ENCODE results near the gene DDX18. TPM values are rescaled to one million over a fixed set of nuclear protein-coding genes. Genes with fewer than 3 reads are reported as not detected.

The DDX18 gene
- total RNA-seq, 1 experiment from 2014 or later, result 107 TPM

DNA sequence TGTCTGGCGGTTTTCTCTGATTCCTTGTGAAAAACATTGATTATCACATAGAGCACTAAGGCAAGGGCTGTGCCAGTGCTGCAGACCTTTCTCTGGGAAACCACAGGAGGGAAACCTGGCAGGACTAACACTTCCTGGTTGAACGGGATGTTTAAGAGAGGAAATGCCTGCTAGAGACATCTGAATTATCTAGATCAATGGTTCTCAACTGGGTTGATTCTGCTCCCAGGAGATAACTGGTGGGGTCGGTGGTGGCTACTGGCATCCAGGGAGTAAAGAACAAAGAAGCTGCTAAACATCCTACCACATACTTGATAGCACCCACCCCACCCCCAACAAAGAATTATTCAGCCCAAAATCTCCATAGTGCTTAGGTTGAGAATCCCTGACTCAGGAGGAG is 37.5 kb downstream of the DDX18 start:
- H3K4me3 Mint-ChIP-seq, result no peak overlapping the region
- DNase-seq (ENCODE audit: low spot score) (no peak), ATAC-seq (no peak)
- H3K9me3 Mint-ChIP-seq, result peaks cover 16% of the 10 kb centered on the region
- TF ChIP-seq ATF6 (CRISPR knock-in tag; IDR thresholded peaks at IDR 0.05), result no peak
- no peak for TF ChIP-seq ZNF121 (CRISPR knock-in tag; IDR thresholded peaks at IDR 0.05)
- no peak for TF ChIP-seq ARID4B (CRISPR knock-in tag; IDR thresholded peaks at IDR 0.05; ENCODE audit: borderline replicate concordance)
- TF ChIP-seq CBFB (CRISPR knock-in tag; IDR thresholded peaks at IDR 0.05; ENCODE audit: low read depth), result no peak
- no peak for TF ChIP-seq ZNF671 (CRISPR knock-in tag; IDR thresholded peaks at IDR 0.05)
- TF ChIP-seq, protein P1, sequence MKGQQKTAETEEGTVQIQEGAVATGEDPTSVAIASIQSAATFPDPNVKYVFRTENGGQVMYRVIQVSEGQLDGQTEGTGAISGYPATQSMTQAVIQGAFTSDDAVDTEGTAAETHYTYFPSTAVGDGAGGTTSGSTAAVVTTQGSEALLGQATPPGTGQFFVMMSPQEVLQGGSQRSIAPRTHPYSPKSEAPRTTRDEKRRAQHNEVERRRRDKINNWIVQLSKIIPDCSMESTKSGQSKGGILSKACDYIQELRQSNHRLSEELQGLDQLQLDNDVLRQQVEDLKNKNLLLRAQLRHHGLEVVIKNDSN (CRISPR knock-in tag; IDR thresholded peaks at IDR 0.05), result no peak
- no peak for TF ChIP-seq ATF1 (CRISPR knock-in tag; IDR thresholded peaks at IDR 0.05)
- TF ChIP-seq CREM (CRISPR knock-in tag; IDR thresholded peaks at IDR 0.05), result no peak
- TF ChIP-seq STAT6 (CRISPR knock-in tag; conservative IDR thresholded peaks at IDR 0.05; ENCODE audit: low read depth), result no peak
- no peak for TF ChIP-seq ZNF396 (CRISPR knock-in tag; IDR thresholded peaks at IDR 0.05; ENCODE audit: borderline replicate concordance)
- TF ChIP-seq ZNF263 (CRISPR knock-in tag; IDR thresholded peaks at IDR 0.05; ENCODE audit: low read depth), result no peak
- TF ChIP-seq ZBTB21 (CRISPR knock-in tag; IDR thresholded peaks at IDR 0.05; ENCODE audit: borderline replicate concordance), result no peak
- peaks cover 40% of the 10 kb centered on the region for H3K4me1 Mint-ChIP-seq
- peaks cover 13% of the 10 kb centered on the region for H3K36me3 Mint-ChIP-seq
- POLR2A ChIA-PET, result no interaction called here
- CTCF ChIA-PET, result interaction anchor here (0.9 kb wide), 1 partner anchor 38 kb away, joined by 3 read pairs; the partner anchor contains the start of gene DDX18
- no peak overlapping the region for H3K27ac Mint-ChIP-seq
- peaks cover 17% of the 10 kb centered on the region for H3K27me3 Mint-ChIP-seq (ENCODE audit: low read depth)

DNA sequence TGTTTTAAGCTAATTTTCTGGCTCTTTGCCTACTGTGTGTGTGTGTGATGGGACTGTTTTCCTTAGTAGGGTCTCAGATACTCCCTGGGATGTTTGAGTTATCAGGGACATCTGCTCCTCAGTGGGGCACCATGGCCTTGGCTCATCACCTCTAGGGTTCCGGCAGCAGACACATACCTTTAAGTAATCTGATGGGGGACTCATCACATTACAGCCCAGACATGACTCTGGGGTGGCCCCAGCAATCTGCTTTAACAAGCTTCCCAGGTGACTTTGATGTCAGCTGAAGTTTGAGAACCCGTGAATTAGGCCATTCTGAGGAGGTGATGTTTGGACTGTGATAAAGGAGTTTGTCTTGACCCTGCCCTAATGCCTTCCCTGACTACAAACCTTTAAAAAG is 38.8 kb downstream of the DDX18 start:
- peaks cover 3% of the 10 kb centered on the region for H3K36me3 Mint-ChIP-seq
- ChIA-PET CTCF (interaction anchor here (1.9 kb wide), 1 partner anchor 38 kb away, joined by 5 read pairs; the partner anchor contains the start of gene DDX18), POLR2A (no interaction called here)
- DNase-seq (ENCODE audit: low spot score) (no peak), ATAC-seq (no peak)
- H3K9me3 Mint-ChIP-seq, result peaks cover 3% of the 10 kb centered on the region
- peaks cover 41% of the 10 kb centered on the region for H3K4me1 Mint-ChIP-seq
- H3K27ac Mint-ChIP-seq, result no peak overlapping the region
- H3K4me3 Mint-ChIP-seq, result no peak overlapping the region
- peaks cover 21% of the 10 kb centered on the region for H3K27me3 Mint-ChIP-seq (ENCODE audit: low read depth)
- TF ChIP-seq CDX4 (CRISPR knock-in tag; IDR thresholded peaks at IDR 0.05; ENCODE audit: borderline replicate concordance) (no peak), CREB1 (CRISPR knock-in tag; IDR thresholded peaks at IDR 0.05) (no peak), AR (CRISPR knock-in tag; IDR thresholded peaks at IDR 0.05) (no peak), PREB (CRISPR knock-in tag; IDR thresholded peaks at IDR 0.05; ENCODE audit: borderline replicate concordance) (no peak)
- TF ChIP-seq, protein P2, sequence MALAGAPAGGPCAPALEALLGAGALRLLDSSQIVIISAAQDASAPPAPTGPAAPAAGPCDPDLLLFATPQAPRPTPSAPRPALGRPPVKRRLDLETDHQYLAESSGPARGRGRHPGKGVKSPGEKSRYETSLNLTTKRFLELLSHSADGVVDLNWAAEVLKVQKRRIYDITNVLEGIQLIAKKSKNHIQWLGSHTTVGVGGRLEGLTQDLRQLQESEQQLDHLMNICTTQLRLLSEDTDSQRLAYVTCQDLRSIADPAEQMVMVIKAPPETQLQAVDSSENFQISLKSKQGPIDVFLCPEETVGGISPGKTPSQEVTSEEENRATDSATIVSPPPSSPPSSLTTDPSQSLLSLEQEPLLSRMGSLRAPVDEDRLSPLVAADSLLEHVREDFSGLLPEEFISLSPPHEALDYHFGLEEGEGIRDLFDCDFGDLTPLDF (CRISPR knock-in tag; IDR thresholded peaks at IDR 0.05), result no peak

Measured in WTC11 (cell line).